A549 (cell line): ENCODE results near the gene HSH2D. TPM values are rescaled to one million over a fixed set of nuclear protein-coding genes. Genes with fewer than 3 reads are reported as not detected.
"Not testable (repeated sequence)": the region's sequence is repeated elsewhere in the genome, so short reads cannot be mapped to it uniquely, and the experiment has no call there.

Experiments used
- ATAC-seq, 2 experiments: fragments of 200-7000 bp in 1 of 2; fragments of >200 bp in 1 of 2; cut with Nextera tagmentation in 1 of 2; cut with Tn5 transposase in 1 of 2; 3 replicates each; pipeline versions ENCODE4 v1.8.0 to v1.9.1; 2018 to 2020; ENCODE audit warnings: mild to moderate bottlenecking in 1 of 2, moderate library complexity in 1 of 2
- CTCF ChIA-PET: fragments of 300-600 bp; sonication (Branson Sonifier 250); formaldehyde crosslinking; extraction: SDS; loops from one replicate; lab custom pipeline; 2021; ENCODE audit warnings: antibody characterized with exemption, inconsistent platforms; lab: Yijun Ruan, JAX
- POLR2A ChIA-PET: fragments of 350-600 bp; formaldehyde crosslinking; extraction: SDS; loops from one replicate; lab custom pipeline; 2021; ENCODE audit warnings: antibody characterized with exemption, inconsistent platforms; lab: Yijun Ruan, JAX
- DNase-seq, 2 experiments: peaks; one replicate each; pipeline versions ENCODE4 v3.0.0 to v3.0.0-alpha.2; 2011 to 2016; ENCODE audit warnings: low read depth in 1 of 2, low spot score in 1 of 2
- FAIRE-seq: peaks from 2 replicates; lab custom pipeline; 2011; peaks lifted over from hg19 to GRCh38; lab: Jason Lieb, UNC
- H3K27ac ChIP-seq, 2 experiments: fragments of >200 bp; sonication (Bioruptor Twin); formaldehyde crosslinking; 3 replicates each; pipeline ENCODE4 v1.5.1; 2016 to 2017
- H3K4me1 ChIP-seq: fragments of >200 bp; sonication (Bioruptor Twin); formaldehyde crosslinking; 3 replicates; pipeline ENCODE4 v1.6.1; 2016
- H3K4me2 ChIP-seq: fragments of >200 bp; sonication (Bioruptor Twin); formaldehyde crosslinking; 3 replicates; pipeline ENCODE4 v1.6.1; 2016
- H3K4me3 ChIP-seq: fragments of >200 bp; sonication (Bioruptor Twin); formaldehyde crosslinking; 3 replicates; pipeline ENCODE4 v1.5.1; 2016
- H3K9me3 ChIP-seq: fragments of >200 bp; sonication (Bioruptor Twin); formaldehyde crosslinking; 3 replicates; pipeline ENCODE4 v1.6.1; 2016
- BCL3 ChIP-seq: fragments of >200 bp; sonication (Bioruptor Twin); formaldehyde crosslinking; IDR thresholded peaks from 3 replicates; pipeline ENCODE4 v1.6.1; 2016
- EHF ChIP-seq: fragments of 250-450 bp; sonication (Bioruptor Pico); IDR thresholded peaks from 2 replicates; pipeline ENCODE4 v1.5.0; 2020; ENCODE audit warnings: mild to moderate bottlenecking
- EHMT2 ChIP-seq: fragments of 200-600 bp; sonication (generic); IDR thresholded peaks from 2 replicates; pipeline ENCODE4 v1.6.1; 2016; ENCODE audit warnings: antibody characterized with exemption, low read depth, mild to moderate bottlenecking, moderate library complexity
- FOSB ChIP-seq: fragments of 250-450 bp; sonication (Bioruptor Pico); IDR thresholded peaks from 2 replicates; pipeline ENCODE4 v1.5.0; 2020; ENCODE audit warnings: mild to moderate bottlenecking, moderate library complexity
- FOSL2 ChIP-seq, 2 experiments: fragments of 450-650 bp in 1 of 2; fragments of >200 bp in 1 of 2; sonication (Bioruptor Twin) in 1 of 2; formaldehyde crosslinking; IDR thresholded peaks; 2 replicates each; pipeline versions ENCODE4 v1.5.0 to v1.6.1; 2016 to 2020; ENCODE audit warnings: mild to moderate bottlenecking in 1 of 2, moderate library complexity in 1 of 2
- FOXS1 ChIP-seq: fragments of 250-450 bp; sonication (Bioruptor Pico); IDR thresholded peaks from 2 replicates; pipeline ENCODE4 v1.5.0; 2020; ENCODE audit warnings: mild to moderate bottlenecking, moderate library complexity
- HES2 ChIP-seq: fragments of >200 bp; sonication (Bioruptor Twin); formaldehyde crosslinking; IDR thresholded peaks from 2 replicates; pipeline ENCODE4 v1.6.1; 2016
- HEYL ChIP-seq: fragments of 250-450 bp; sonication (Bioruptor Pico); IDR thresholded peaks from 2 replicates; pipeline ENCODE4 v1.8.0; 2021; ENCODE audit warnings: mild to moderate bottlenecking, moderate library complexity
- HOXA7 ChIP-seq: fragments of 250-450 bp; sonication (Bioruptor Pico); IDR thresholded peaks from 2 replicates; pipeline ENCODE4 v1.5.0; 2020; ENCODE audit warnings: mild to moderate bottlenecking, moderate library complexity
- JUN ChIP-seq, 2 experiments: fragments of >200 bp; sonication (Bioruptor Twin); formaldehyde crosslinking; IDR thresholded peaks; 2 replicates in 1 of 2; 3 replicates in 1 of 2; pipeline ENCODE4 v1.6.1; 2016 to 2017
- JUNB ChIP-seq: fragments of >200 bp; sonication (Bioruptor Twin); formaldehyde crosslinking; IDR thresholded peaks from 2 replicates; pipeline ENCODE4 v1.6.1; 2016
- MAFK ChIP-seq: fragments of 450-650 bp; IDR thresholded peaks from 2 replicates; pipeline ENCODE4 v1.6.1; 2014; ENCODE audit not compliant: partially characterized antibody
- MAZ ChIP-seq: fragments of 150-350 bp; IDR thresholded peaks from 2 replicates; pipeline ENCODE4 v1.6.1; 2014; ENCODE audit warnings: antibody characterized with exemption, low read depth, low read length, borderline replicate concordance
- NPAS2 ChIP-seq: fragments of 250-450 bp; sonication (Bioruptor Pico); IDR thresholded peaks from 2 replicates; pipeline ENCODE4 v1.8.0; 2022; ENCODE audit warnings: mild to moderate bottlenecking, moderate library complexity, borderline replicate concordance
- POLR2A ChIP-seq: IDR thresholded peaks from 2 replicates; pipeline ENCODE4 v1.6.1; 2012; ENCODE audit warnings: mild to moderate bottlenecking, low read length
- RARB ChIP-seq: fragments of 250-450 bp; sonication (Bioruptor Pico); IDR thresholded peaks from 2 replicates; pipeline ENCODE4 v1.8.0; 2021; ENCODE audit warnings: mild to moderate bottlenecking, moderate library complexity
- RFX5 ChIP-seq: fragments of 450-650 bp; IDR thresholded peaks from 2 replicates; pipeline ENCODE4 v1.7.1; 2014; ENCODE audit warnings: antibody characterized with exemption, mild to moderate bottlenecking, moderate library complexity
- TP53 ChIP-seq: fragments of 250-450 bp; sonication (Bioruptor Pico); IDR thresholded peaks from 2 replicates; pipeline ENCODE4 v1.5.0; 2021; ENCODE audit warnings: mild to moderate bottlenecking, moderate library complexity
- ZFP36 ChIP-seq: fragments of 450-650 bp; IDR thresholded peaks from 2 replicates; pipeline ENCODE4 v1.6.1; 2014; ENCODE audit warnings: borderline replicate concordance; ENCODE audit not compliant: partially characterized antibody
- ZSCAN20 ChIP-seq: fragments of 250-450 bp; sonication (Bioruptor Pico); IDR thresholded peaks from 2 replicates; pipeline ENCODE4 v1.8.0; 2022; ENCODE audit warnings: mild to moderate bottlenecking, moderate library complexity
- WGBS: methylation state at CpG from one replicate; pipeline ENCODE4 v1.1.6; 2017; ENCODE audit errors: missing lambda C conversion rate; 5-methylcytosine and 5-hydroxymethylcytosine counted together
- polyA plus RNA-seq, 4 experiments: library from polyadenylated mRNA; depleted of rRNA in 3 of 4; stranded (reverse); fragments of >200 nt; fragmentation: RNase III in 1 of 4; extraction: RNeasy Plus Mini Kit Qiagen cat#74134 plus additional on column Dnase treatment in 1 of 4; gene quantifications; 2 replicates in 3 of 4; 3 replicates in 1 of 4; pipeline ENCODE4 v1.2.3, GENCODE V29; 2011 to 2017
- TF ChIP-seq, protein P1 (sequence below): fragments of 250-450 bp; sonication (Bioruptor Pico); IDR thresholded peaks from 2 replicates; pipeline ENCODE4 v1.5.0; 2021; ENCODE audit warnings: mild to moderate bottlenecking, moderate library complexity, borderline replicate concordance

HSH2D gene
- polyA plus RNA-seq, 2 of the 4 experiments (the other 2 are of a cell fraction): 0.05 TPM; not detected in 1

GRCh38 chr19:16175954-16176353, 32.5 kb downstream of the HSH2D start:
- no peak overlapping the region for H3K4me3 ChIP-seq
- no peak for DNase-seq
- no peak for FAIRE-seq
- ChIA-PET POLR2A (no interaction called here), CTCF (interaction anchor here (1.4 kb wide), 1 partner anchor 12 kb away, joined by 3 read pairs; no protein-coding TSS in a partner anchor)
- no peak for ATAC-seq
- H3K27ac ChIP-seq: no peak overlapping the region
- peaks cover 15% of the 10 kb centered on the region for H3K9me3 ChIP-seq
- WGBS: 42% methylated on average over 2 of the region's 2 CpGs
- no peaks in the 10 kb centered on the region for H3K4me1 ChIP-seq
- no peak for TF ChIP-seq MAZ
- TF ChIP-seq ZFP36: no peak
- TF ChIP-seq HEYL (CRISPR knock-in tag): no peak
- no peak for TF ChIP-seq HES2
- TF ChIP-seq FOSL2 (IDR thresholded peaks at IDR 0.05): no peak
- no peak for TF ChIP-seq FOSL2 (CRISPR knock-in tag; IDR thresholded peaks at IDR 0.05)
- TF ChIP-seq RFX5: no peak
- no peak for TF ChIP-seq JUN (IDR thresholded peaks at IDR 0.05)
- no peak for TF ChIP-seq EHF (CRISPR knock-in tag)
- no peak for TF ChIP-seq RARB (CRISPR knock-in tag)
- TF ChIP-seq NPAS2 (CRISPR knock-in tag): no peak
- TF ChIP-seq JUNB: no peak
- no peak for TF ChIP-seq TP53 (CRISPR knock-in tag)
- no peak for TF ChIP-seq HOXA7 (CRISPR knock-in tag)
- TF ChIP-seq ZSCAN20 (CRISPR knock-in tag): no peak
- TF ChIP-seq POLR2A: no peak
- no peak for TF ChIP-seq EHMT2
- TF ChIP-seq BCL3: no peak
- TF ChIP-seq FOXS1: no peak
- no peak overlapping the region for H3K4me2 ChIP-seq

DNA sequence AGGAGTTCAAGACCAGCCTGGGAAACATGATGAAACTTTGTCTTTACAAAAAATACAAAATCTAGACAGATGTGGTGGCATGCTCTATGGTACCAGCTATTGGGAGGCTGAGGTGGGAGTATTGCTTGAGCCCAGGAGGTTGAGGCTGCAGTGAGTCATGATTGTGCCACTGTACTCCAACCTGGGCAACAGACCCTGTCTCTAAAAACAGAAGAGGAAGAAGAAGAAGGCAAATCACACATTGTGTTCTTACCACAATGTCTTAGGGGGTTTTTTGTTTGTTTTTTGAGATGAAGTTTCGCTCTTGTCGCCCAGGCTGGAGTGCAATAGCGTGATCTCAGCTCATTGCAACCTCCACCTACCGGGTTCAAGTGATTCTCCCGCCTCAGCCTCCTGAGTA, 35.4 kb downstream of the HSH2D start:
- H3K4me3 ChIP-seq, ATAC-seq, POLR2A ChIA-PET, DNase-seq, H3K4me1 ChIP-seq, FAIRE-seq, H3K27ac ChIP-seq, H3K4me2 ChIP-seq: not testable (repeated sequence)
- CTCF ChIA-PET: interaction anchor here (1.3 kb wide), 1 partner anchor 549 kb away, joined by 3 read pairs; no protein-coding TSS in a partner anchor
- WGBS: 76% methylated on average over 5 of the region's 5 CpGs
- H3K9me3 ChIP-seq: peaks cover 15% of the 10 kb centered on the region

- peak overlapping the region in 1 of 2 experiments; percentile 22; a peak in 1 of 6 replicates for H3K27ac ChIP-seq
- H3K4me2 ChIP-seq: no peak overlapping the region
- ATAC-seq (peak in 1 of 2 experiments; percentile 28; a peak in 3 of 6 replicates), DNase-seq (peak in 1 of 2 experiments; percentile 63), FAIRE-seq (no peak)
- no peak overlapping the region for H3K4me3 ChIP-seq
- WGBS: 16% methylated on average over 4 of the region's 4 CpGs
- peaks cover 6% of the 10 kb centered on the region; the same call in 2 of the 3 replicates for H3K9me3 ChIP-seq
- POLR2A ChIA-PET: interaction anchor here (0.8 kb wide), 1 partner anchor 344 kb away, joined by 5 read pairs; no protein-coding TSS in a partner anchor
- H3K4me1 ChIP-seq: no peaks in the 10 kb centered on the region
- TF ChIP-seq MAFK (peak; percentile 2), RFX5 (no peak)
- CTCF ChIA-PET: interaction anchor here (0.8 to 3.3 kb wide), 4 partner anchors 62 to 551 kb away, joined by 3 to 27 read pairs (median 8); no protein-coding TSS in a partner anchor
Measured at GRCh38 chr19:16180611-16181010, 37.1 kb downstream of the HSH2D start.

- ChIA-PET CTCF (interaction anchor here (0.7 to 3.4 kb wide), 13 partner anchors 11 to 629 kb away, joined by 3 to 28 read pairs (median 4); partner anchors contain the start of genes RAB8A and TPM4), POLR2A (interaction anchor here (0.5 to 1.0 kb wide), 9 partner anchors 10 to 143 kb away, joined by 3 to 6 read pairs (median 3); partner anchors contain the start of genes AP1M1, CIB3 and TPM4)
- FAIRE-seq (no peak), DNase-seq (no peak), ATAC-seq (no peak)
- Histone ChIP-seq H3K4me3 (peak overlapping the region; percentile 96), H3K27ac (peak overlapping the region; percentile 75 to 95)
- TF ChIP-seq ZSCAN20 (CRISPR knock-in tag) (no peak), TP53 (CRISPR knock-in tag) (no peak), MAZ (no peak), FOSB (CRISPR knock-in tag) (no peak)
- TF ChIP-seq, protein P1, sequence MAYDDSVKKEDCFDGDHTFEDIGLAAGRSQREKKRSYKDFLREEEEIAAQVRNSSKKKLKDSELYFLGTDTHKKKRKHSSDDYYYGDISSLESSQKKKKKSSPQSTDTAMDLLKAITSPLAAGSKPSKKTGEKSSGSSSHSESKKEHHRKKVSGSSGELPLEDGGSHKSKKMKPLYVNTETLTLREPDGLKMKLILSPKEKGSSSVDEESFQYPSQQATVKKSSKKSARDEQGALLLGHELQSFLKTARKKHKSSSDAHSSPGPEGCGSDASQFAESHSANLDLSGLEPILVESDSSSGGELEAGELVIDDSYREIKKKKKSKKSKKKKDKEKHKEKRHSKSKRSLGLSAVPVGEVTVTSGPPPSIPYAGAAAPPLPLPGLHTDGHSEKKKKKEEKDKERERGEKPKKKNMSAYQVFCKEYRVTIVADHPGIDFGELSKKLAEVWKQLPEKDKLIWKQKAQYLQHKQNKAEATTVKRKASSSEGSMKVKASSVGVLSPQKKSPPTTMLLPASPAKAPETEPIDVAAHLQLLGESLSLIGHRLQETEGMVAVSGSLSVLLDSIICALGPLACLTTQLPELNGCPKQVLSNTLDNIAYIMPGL (CRISPR knock-in tag): no peak
- TF ChIP-seq, all 56 proteins: peak for 0
- WGBS: 37% methylated on average over 18 of the region's 18 CpGs
- Histone ChIP-seq H3K4me2 (peak overlapping the region; percentile 68), H3K4me1 (0 out of 3 replicates have a peak, but pooled peaks cover 4% of the 10 kb centered on the region), H3K9me3 (no peaks in the 10 kb centered on the region)
Measured at GRCh38 chr19:16184665-16185122, 41.2 kb downstream of the HSH2D start.
